Fibroblast of the aortic adventitia (primary cell): ENCODE data around the gene GZF1. TPM values are rescaled to one million over a fixed set of nuclear protein-coding genes. Genes with fewer than 3 reads are reported as not detected.

Experiments
- DNase-seq: peaks from one replicate; pipeline ENCODE4 v3.0.0-alpha.2; 2010; ENCODE audit warnings: low read depth
- H3K4me3 ChIP-seq: 2 replicates; pipeline ENCODE4 v1.5.1; 2011; ENCODE audit warnings: low read depth, mild to moderate bottlenecking, control low read depth, low read length, moderate library complexity
- total RNA-seq: library from RNA; depleted of rRNA; stranded (reverse); fragments of >200 nt; gene quantifications from 2 replicates; pipeline ENCODE4 v1.2.3, GENCODE V29; 2012; ENCODE audit warnings: low replicate concordance
- TF ChIP-seq, protein P1 (sequence below): IDR thresholded peaks from 2 replicates; pipeline ENCODE4 v1.5.1; 2011; ENCODE audit warnings: mild to moderate bottlenecking, low read length, control low read depth, inconsistent platforms; ENCODE audit not compliant: insufficient read depth

Gene GZF1
- total RNA-seq, 1 donor, result 11.7 TPM

- H3K4me3 ChIP-seq, result no peak overlapping the region
- DNase-seq, result no peak
- TF ChIP-seq, protein P1, sequence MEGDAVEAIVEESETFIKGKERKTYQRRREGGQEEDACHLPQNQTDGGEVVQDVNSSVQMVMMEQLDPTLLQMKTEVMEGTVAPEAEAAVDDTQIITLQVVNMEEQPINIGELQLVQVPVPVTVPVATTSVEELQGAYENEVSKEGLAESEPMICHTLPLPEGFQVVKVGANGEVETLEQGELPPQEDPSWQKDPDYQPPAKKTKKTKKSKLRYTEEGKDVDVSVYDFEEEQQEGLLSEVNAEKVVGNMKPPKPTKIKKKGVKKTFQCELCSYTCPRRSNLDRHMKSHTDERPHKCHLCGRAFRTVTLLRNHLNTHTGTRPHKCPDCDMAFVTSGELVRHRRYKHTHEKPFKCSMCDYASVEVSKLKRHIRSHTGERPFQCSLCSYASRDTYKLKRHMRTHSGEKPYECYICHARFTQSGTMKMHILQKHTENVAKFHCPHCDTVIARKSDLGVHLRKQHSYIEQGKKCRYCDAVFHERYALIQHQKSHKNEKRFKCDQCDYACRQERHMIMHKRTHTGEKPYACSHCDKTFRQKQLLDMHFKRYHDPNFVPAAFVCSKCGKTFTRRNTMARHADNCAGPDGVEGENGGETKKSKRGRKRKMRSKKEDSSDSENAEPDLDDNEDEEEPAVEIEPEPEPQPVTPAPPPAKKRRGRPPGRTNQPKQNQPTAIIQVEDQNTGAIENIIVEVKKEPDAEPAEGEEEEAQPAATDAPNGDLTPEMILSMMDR, result no peak
These were observed 12.5 kb downstream of the GZF1 start for GRCh38 chr20:23374441-23374840.

DNA sequence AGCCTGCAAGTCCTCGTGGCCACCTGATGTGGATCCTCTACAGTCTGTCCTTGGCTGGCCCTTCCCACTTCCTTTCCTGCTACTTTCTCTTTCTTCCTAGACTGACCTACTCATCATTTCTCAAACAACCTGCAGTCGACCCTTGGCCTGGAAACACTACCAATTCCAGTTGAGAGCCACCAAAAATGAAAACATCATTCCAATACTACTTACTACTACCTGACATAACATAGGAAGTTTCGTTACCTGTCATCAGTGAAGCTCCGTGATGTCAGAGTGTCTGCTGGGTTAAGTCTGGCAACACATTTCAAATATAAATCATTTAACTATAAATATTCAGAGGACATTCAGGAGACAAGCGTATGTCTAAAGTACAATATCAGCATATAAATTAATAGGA is 13.8 kb downstream of the GZF1 start:
- H3K4me3 ChIP-seq, result no peak overlapping the region
- TF ChIP-seq, protein P1, result no peak
- DNase-seq, result no peak

- no peak for DNase-seq
- no peak overlapping the region for H3K4me3 ChIP-seq
- TF ChIP-seq, protein P1, result no peak
These were observed 17.8 kb downstream of the GZF1 start for GRCh38 chr20:23379772-23380171.

GRCh38 chr20:23381876-23382275 is 19.9 kb downstream of the GZF1 start:
- no peak for DNase-seq
- H3K4me3 ChIP-seq, result no peak overlapping the region
- TF ChIP-seq, protein P1, result no peak

- TF ChIP-seq, protein P1, result no peak
- H3K4me3 ChIP-seq, result no peak overlapping the region
- no peak for DNase-seq
These were observed 24.5 kb downstream of the GZF1 start for GRCh38 chr20:23386304-23387117.

GRCh38 chr20:23387118-23387443 is 25.1 kb downstream of the GZF1 start:
- TF ChIP-seq, protein P1, result no peak
- no peak overlapping the region for H3K4me3 ChIP-seq
- DNase-seq, result no peak

DNA sequence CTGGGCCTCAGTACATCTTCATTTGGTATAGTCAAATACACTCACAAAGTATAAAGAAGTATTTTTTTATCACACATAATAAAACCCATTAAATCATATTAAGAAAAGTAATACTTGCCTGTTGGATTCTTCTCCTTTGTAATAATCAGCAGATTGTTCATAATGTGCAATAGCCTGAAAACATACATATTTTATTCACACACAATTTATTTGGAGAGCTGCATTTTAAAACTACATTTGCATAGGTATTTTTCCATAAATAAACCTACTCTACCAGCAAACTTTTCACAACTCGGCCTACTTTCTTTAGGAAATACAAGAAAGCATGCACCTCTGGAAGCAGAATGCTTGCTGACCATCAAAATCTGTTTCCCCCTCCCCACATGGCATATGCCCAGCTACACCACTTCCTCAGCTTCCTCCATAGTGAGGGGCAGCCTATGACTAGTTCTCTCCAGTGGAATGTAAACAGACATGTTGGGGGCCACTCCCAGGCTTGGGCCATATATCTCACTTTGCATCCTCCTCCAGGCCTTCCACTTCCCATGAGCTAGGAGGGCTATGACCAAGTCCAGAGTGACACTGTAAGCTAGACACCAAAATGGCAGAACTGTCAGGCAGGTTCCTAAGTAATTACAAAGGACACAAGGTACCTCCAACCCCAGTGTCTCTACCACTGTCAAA is 28.3 kb downstream of the GZF1 start:
- TF ChIP-seq, protein P1, result no peak
- DNase-seq, result no peak
- H3K4me3 ChIP-seq, result no peak overlapping the region
